ENCODE data around the gene RHOJ. TPM values are rescaled to one million over a fixed set of nuclear protein-coding genes. Genes with fewer than 3 reads are reported as not detected.

The RHOJ gene
- total and polyA plus RNA-seq, 2 experiments from 2014 or later = 0.17 TPM; not detected in 1

- no peak for TF ChIP-seq ZNF462 (CRISPR knock-in tag; IDR thresholded peaks at IDR 0.05)
Observed at GRCh38 chr14:63268771-63269170, 64.5 kb downstream of the RHOJ start (continued).

GRCh38 chr14:63269561-63270225 is 65.5 kb downstream of the RHOJ start:
- no peak overlapping the region for H3K27ac ChIP-seq (ENCODE audit: low read depth)
- no peak overlapping the region for H3K4me2 ChIP-seq
- H3K79me2 ChIP-seq (replicated peaks; ENCODE audit: insufficient read depth) = no peaks in the 10 kb centered on the region
- H3F3A ChIP-seq (replicated peaks; ENCODE audit: low read depth) = no peaks in the 10 kb centered on the region
- Mint-ChIP-seq H3K4me1 (peaks cover 7% of the 10 kb centered on the region; the same call in 1 of the 3 replicates), H3K9me3 (peaks cover 24% of the 10 kb centered on the region), H3K27me3 (ENCODE audit: insufficient read depth, low read depth, poor library complexity) (no peaks in the 10 kb centered on the region), H3K36me3 (ENCODE audit: low read depth) (peaks cover 24% of the 10 kb centered on the region), H3K4me3 (no peak overlapping the region), H3K27ac (no peak overlapping the region)
- 0 out of 2 replicates have a peak, but pooled peaks cover 2% of the 10 kb centered on the region for H3K9me2 ChIP-seq (ENCODE audit: insufficient read depth)
- H3K4me3 ChIP-seq = no peak overlapping the region
- no peaks in the 10 kb centered on the region for H3K36me3 ChIP-seq (ENCODE audit: insufficient read depth)
- no peak overlapping the region for H2AFZ ChIP-seq
- H3K27me3 ChIP-seq (ENCODE audit: insufficient read depth) = no peaks in the 10 kb centered on the region
- no peak for DNase-seq (ENCODE audit: low spot score)
- no peak for ATAC-seq
- no peaks in the 10 kb centered on the region for H3K4me1 ChIP-seq (ENCODE audit: insufficient read depth)
- no peaks in the 10 kb centered on the region for H4K20me1 ChIP-seq (replicated peaks; ENCODE audit: insufficient read depth)
- TF ChIP-seq ZNF114 (CRISPR knock-in tag; IDR thresholded peaks at IDR 0.05) (no peak), ETS1 (IDR thresholded peaks at IDR 0.05) (no peak), POLR2AphosphoS5 (IDR thresholded peaks at IDR 0.05; ENCODE audit: low read depth) (no peak), ZNF462 (CRISPR knock-in tag; IDR thresholded peaks at IDR 0.05) (no peak), STAT1 (IDR thresholded peaks at IDR 0.05; ENCODE audit: unreplicated experiment) (no peak), JUNB (IDR thresholded peaks at IDR 0.05; ENCODE audit: unreplicated experiment) (no peak)
